Calu3 (cell line): ENCODE results near the gene ATPAF1. TPM values are rescaled to one million over a fixed set of nuclear protein-coding genes. Genes with fewer than 3 reads are reported as not detected.

Source experiments
- BruUV-seq: library from RNA; stranded (reverse); fragments of 400-500 nt; replicated peaks from 2 replicates; lab custom pipeline; 2021; lab: Mats Ljungman, UMichigan
- CTCF ChIA-PET: fragments of 300-600 bp; sonication (Branson Sonifier 250); formaldehyde crosslinking; loops from one replicate; lab custom pipeline; 2022; ENCODE audit warnings: antibody characterized with exemption; lab: Charles Lee
- DNase-seq: peaks from one replicate; pipeline ENCODE4 v3.0.0; 2022
- H3K27ac Mint-ChIP-seq: one replicate; pipeline ENCODE4 v1.8.0; 2022; ENCODE audit warnings: mixed read lengths; ENCODE audit not compliant: unreplicated experiment
- H3K27me3 Mint-ChIP-seq: one replicate; pipeline ENCODE4 v1.8.0; 2022; ENCODE audit warnings: mixed read lengths; ENCODE audit not compliant: unreplicated experiment
- H3K36me3 Mint-ChIP-seq: one replicate; pipeline ENCODE4 v1.8.0; 2022; ENCODE audit warnings: mild to moderate bottlenecking, moderate library complexity, mixed read lengths; ENCODE audit not compliant: insufficient read depth, unreplicated experiment
- H3K4me1 Mint-ChIP-seq: one replicate; pipeline ENCODE4 v1.8.0; 2022; ENCODE audit warnings: mild to moderate bottlenecking, low read depth, mixed read lengths; ENCODE audit not compliant: unreplicated experiment
- H3K4me3 Mint-ChIP-seq: one replicate; pipeline ENCODE4 v1.8.0; 2022; ENCODE audit warnings: mild to moderate bottlenecking, low read depth, moderate library complexity, mixed read lengths; ENCODE audit not compliant: unreplicated experiment
- H3K9me3 Mint-ChIP-seq: one replicate; pipeline ENCODE4 v1.8.0; 2022; ENCODE audit warnings: low read depth, mixed read lengths; ENCODE audit not compliant: unreplicated experiment
- intact Hi-C: fragments of 100-400 bp; cut with micrococcal nuclease; formaldehyde crosslinking; loops from one replicate; pipeline ENCODE4 v1.10.0; 2022; ENCODE audit not compliant: unreplicated experiment
- total RNA-seq: library from RNA; stranded (reverse); gene quantifications from 2 replicates; pipeline ENCODE4 v1.2.3, GENCODE V29; 2022
- TF ChIP-seq, protein P1 (sequence below): fragments of 200-600 bp; IDR thresholded peaks from one replicate; pipeline ENCODE4 v1.8.0; 2022; ENCODE audit warnings: antibody characterized with exemption; ENCODE audit not compliant: unreplicated experiment

The ATPAF1 gene
- total RNA-seq, 1 experiment from 2014 or later, result 34.5 TPM

DNA sequence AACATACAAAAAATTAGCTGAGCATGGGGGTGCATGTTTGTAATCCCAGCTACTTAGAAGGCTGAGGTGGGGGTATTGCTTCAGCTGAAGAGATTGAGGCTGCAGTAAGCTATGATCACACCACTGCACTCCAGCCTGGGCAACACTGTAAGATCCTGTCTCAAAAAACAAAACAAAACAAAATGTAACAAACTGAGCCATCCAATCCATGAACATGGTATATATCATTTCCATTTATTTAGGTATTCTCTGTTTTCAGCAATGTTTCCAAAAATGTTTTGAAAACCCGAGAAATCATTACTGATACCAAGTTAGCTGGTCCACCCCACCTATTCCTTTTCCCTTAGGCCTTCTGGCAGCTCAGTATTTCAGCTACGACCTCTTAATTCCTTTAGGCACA, 18.4 kb downstream of the ATPAF1 start:
- peaks cover 6% of the 10 kb centered on the region for H3K9me3 Mint-ChIP-seq
- CTCF ChIA-PET, result no interaction called here

DNA sequence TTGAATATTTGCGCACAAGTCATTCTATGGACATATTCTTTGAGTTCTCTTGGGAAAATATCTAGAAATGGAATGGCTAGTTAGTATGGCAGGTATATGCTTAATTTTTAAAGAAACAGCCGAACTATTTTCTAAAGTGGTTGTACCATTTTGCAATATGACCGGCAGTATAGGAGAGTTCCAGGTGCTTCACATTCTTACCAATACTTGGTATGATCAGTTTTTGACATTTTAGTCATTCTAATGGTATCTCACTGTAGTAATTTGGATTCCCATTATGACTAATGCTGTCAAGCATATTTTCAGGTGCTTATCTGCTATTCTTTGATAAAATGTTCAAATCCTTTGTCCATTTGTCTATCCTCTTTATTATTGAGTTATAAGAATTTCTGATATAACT, 20.6 kb downstream of the ATPAF1 start:
- H3K9me3 Mint-ChIP-seq, result peaks cover 4% of the 10 kb centered on the region
- no peak overlapping the region for H3K4me3 Mint-ChIP-seq
- H3K27ac Mint-ChIP-seq, result no peak overlapping the region
- no TSS peak for BruUV-seq
- intact Hi-C loops, result no loop called here
- CTCF ChIA-PET, result no interaction called here
- no peaks in the 10 kb centered on the region for H3K27me3 Mint-ChIP-seq
- TF ChIP-seq, protein P1, sequence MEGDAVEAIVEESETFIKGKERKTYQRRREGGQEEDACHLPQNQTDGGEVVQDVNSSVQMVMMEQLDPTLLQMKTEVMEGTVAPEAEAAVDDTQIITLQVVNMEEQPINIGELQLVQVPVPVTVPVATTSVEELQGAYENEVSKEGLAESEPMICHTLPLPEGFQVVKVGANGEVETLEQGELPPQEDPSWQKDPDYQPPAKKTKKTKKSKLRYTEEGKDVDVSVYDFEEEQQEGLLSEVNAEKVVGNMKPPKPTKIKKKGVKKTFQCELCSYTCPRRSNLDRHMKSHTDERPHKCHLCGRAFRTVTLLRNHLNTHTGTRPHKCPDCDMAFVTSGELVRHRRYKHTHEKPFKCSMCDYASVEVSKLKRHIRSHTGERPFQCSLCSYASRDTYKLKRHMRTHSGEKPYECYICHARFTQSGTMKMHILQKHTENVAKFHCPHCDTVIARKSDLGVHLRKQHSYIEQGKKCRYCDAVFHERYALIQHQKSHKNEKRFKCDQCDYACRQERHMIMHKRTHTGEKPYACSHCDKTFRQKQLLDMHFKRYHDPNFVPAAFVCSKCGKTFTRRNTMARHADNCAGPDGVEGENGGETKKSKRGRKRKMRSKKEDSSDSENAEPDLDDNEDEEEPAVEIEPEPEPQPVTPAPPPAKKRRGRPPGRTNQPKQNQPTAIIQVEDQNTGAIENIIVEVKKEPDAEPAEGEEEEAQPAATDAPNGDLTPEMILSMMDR, result no peak
- H3K36me3 Mint-ChIP-seq, result no peaks in the 10 kb centered on the region
- no peak for DNase-seq
- peaks cover 10% of the 10 kb centered on the region for H3K4me1 Mint-ChIP-seq

More for the DNA sequence above, 18.4 kb downstream of the ATPAF1 start:
- intact Hi-C loops, result no loop called here
- no peaks in the 10 kb centered on the region for H3K4me1 Mint-ChIP-seq
- TF ChIP-seq, protein P1, result no peak
- no TSS peak for BruUV-seq
- H3K4me3 Mint-ChIP-seq, result no peak overlapping the region
- H3K36me3 Mint-ChIP-seq, result no peaks in the 10 kb centered on the region
- no peaks in the 10 kb centered on the region for H3K27me3 Mint-ChIP-seq
- no peak for DNase-seq
- H3K27ac Mint-ChIP-seq, result no peak overlapping the region

DNA sequence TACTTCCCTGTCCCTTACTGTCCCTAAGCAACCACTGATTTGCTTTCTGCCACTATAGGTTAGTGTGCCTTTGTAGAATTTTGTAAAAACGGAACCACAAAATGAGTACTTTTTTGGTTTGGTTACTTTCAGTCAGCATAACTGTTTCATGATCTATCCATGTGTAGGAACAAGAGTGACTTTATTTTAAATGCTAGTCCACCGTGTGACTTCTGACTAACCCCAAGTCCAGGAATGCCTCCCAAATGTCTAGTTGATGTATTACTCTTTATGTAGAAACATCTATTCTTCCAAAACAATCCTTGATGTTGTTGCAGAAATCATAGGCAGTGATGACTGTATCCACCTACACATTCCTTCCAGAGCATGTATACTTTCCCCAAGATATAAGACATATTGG, 21.3 kb downstream of the ATPAF1 start:
- intact Hi-C loops, result no loop called here
- H3K9me3 Mint-ChIP-seq, result peaks cover 4% of the 10 kb centered on the region
- no peaks in the 10 kb centered on the region for H3K36me3 Mint-ChIP-seq

DNA sequence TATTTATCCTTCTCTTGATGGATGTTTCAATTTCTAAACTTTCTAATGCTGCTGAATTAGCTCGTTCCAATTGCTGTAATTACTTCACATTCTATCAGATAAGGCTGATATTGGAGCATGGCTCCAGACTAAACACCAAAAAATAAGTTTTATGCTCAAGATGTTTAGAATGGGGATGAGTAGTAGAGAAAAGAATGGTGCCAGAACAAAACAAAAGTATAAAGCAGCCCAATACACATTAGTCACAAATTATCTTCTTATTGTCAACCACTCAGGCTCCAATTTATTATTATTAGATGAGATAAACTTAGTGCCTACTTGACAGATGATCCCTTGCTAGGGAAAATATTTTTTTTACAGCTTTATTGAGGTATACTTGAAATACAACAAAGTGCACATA, 21.8 kb downstream of the ATPAF1 start:
- Mint-ChIP-seq H3K27ac (no peak overlapping the region), H3K9me3 (peaks cover 4% of the 10 kb centered on the region), H3K36me3 (no peaks in the 10 kb centered on the region), H3K27me3 (no peaks in the 10 kb centered on the region), H3K4me1 (peaks cover 10% of the 10 kb centered on the region), H3K4me3 (no peak overlapping the region)
- CTCF ChIA-PET, result no interaction called here
- intact Hi-C loops, result no loop called here
- DNase-seq, result no peak
- BruUV-seq, result no TSS peak
- TF ChIP-seq, protein P1, result no peak

More for the DNA sequence above, 21.3 kb downstream of the ATPAF1 start:
- H3K27me3 Mint-ChIP-seq, result no peaks in the 10 kb centered on the region
- H3K27ac Mint-ChIP-seq, result no peak overlapping the region
- CTCF ChIA-PET, result no interaction called here
- H3K4me3 Mint-ChIP-seq, result no peak overlapping the region
- no TSS peak for BruUV-seq
- peaks cover 10% of the 10 kb centered on the region for H3K4me1 Mint-ChIP-seq
- TF ChIP-seq, protein P1, result no peak
- DNase-seq, result no peak
